Loucy (cell line): ENCODE measurements around the gene ETNK2.

Experiments used
- H2AFZ ChIP-seq: fragments of 200-600 bp; sonication (generic); 2 replicates; pipeline ENCODE4 v1.6.0; 2016; ENCODE audit warnings: antibody characterized with exemption, mild to moderate bottlenecking, low read length, moderate library complexity
- H3F3A ChIP-seq: fragments of 200-600 bp; 2 replicates; pipeline ENCODE4 v1.6.0; 2016; ENCODE audit warnings: antibody characterized with exemption, low read depth, mild to moderate bottlenecking
- H3K27me3 ChIP-seq: fragments of 200-600 bp; sonication (generic); 2 replicates; pipeline ENCODE4 v1.6.1; 2014; ENCODE audit warnings: low read length, mild to moderate bottlenecking; ENCODE audit not compliant: insufficient read depth, poor library complexity, severe bottlenecking
- H3K36me3 ChIP-seq: fragments of 200-600 bp; sonication (generic); 2 replicates; pipeline ENCODE4 v1.6.1; 2016; ENCODE audit warnings: low read length; ENCODE audit not compliant: insufficient read depth
- H3K4me1 ChIP-seq: fragments of 200-600 bp; sonication (generic); 2 replicates; pipeline ENCODE4 v1.5.1; 2014; ENCODE audit warnings: low read length, mild to moderate bottlenecking; ENCODE audit not compliant: insufficient read depth, poor library complexity, severe bottlenecking
- H3K4me2 ChIP-seq: fragments of 200-600 bp; sonication (generic); 2 replicates; pipeline ENCODE4 v1.6.0; 2014; ENCODE audit warnings: antibody characterized with exemption, low read length, low read depth, mild to moderate bottlenecking; ENCODE audit not compliant: poor library complexity, severe bottlenecking
- H3K4me3 ChIP-seq: fragments of 200-600 bp; sonication (generic); 2 replicates; pipeline ENCODE4 v1.5.1; 2014; ENCODE audit warnings: low read length, mild to moderate bottlenecking, mixed read lengths; ENCODE audit not compliant: poor library complexity, severe bottlenecking
- H3K79me2 ChIP-seq: fragments of 200-600 bp; sonication (generic); 2 replicates; pipeline ENCODE4 v1.6.1; 2014; ENCODE audit warnings: low read length; ENCODE audit not compliant: insufficient read depth
- H3K9ac ChIP-seq: fragments of 200-600 bp; sonication (generic); 2 replicates; pipeline ENCODE4 v1.6.0; 2014; ENCODE audit warnings: mild to moderate bottlenecking, low read depth, low read length, moderate library complexity; ENCODE audit not compliant: poor library complexity, severe bottlenecking
- H3K9me2 ChIP-seq: fragments of 200-600 bp; sonication (generic); replicated peaks from 2 replicates; pipeline ENCODE4 v1.6.1; 2016; ENCODE audit warnings: low read depth, low read length, mixed read lengths
- H3K9me3 ChIP-seq: fragments of 200-600 bp; sonication (generic); 2 replicates; pipeline ENCODE4 v1.6.1; 2014; ENCODE audit warnings: mild to moderate bottlenecking, antibody characterized with exemption, low read length, low read depth; ENCODE audit not compliant: insufficient read depth
- H4K20me1 ChIP-seq: fragments of 200-600 bp; sonication (generic); 2 replicates; pipeline ENCODE4 v1.6.0; 2014; ENCODE audit warnings: antibody characterized with exemption, low read length, mild to moderate bottlenecking; ENCODE audit not compliant: insufficient read depth, poor library complexity, severe bottlenecking
- EZH2phosphoT487 ChIP-seq: fragments of 200-600 bp; IDR thresholded peaks from 2 replicates; pipeline ENCODE4 v1.6.1; 2018; ENCODE audit warnings: antibody characterized with exemption, mild to moderate bottlenecking, moderate library complexity, borderline replicate concordance
- TF ChIP-seq, protein P1 (sequence below): fragments of 200-600 bp; sonication (generic); conservative IDR thresholded peaks from 2 replicates; pipeline ENCODE4 v1.5.1; 2014; ENCODE audit warnings: mild to moderate bottlenecking, antibody characterized with exemption, low read length

ETNK2 gene

DNA sequence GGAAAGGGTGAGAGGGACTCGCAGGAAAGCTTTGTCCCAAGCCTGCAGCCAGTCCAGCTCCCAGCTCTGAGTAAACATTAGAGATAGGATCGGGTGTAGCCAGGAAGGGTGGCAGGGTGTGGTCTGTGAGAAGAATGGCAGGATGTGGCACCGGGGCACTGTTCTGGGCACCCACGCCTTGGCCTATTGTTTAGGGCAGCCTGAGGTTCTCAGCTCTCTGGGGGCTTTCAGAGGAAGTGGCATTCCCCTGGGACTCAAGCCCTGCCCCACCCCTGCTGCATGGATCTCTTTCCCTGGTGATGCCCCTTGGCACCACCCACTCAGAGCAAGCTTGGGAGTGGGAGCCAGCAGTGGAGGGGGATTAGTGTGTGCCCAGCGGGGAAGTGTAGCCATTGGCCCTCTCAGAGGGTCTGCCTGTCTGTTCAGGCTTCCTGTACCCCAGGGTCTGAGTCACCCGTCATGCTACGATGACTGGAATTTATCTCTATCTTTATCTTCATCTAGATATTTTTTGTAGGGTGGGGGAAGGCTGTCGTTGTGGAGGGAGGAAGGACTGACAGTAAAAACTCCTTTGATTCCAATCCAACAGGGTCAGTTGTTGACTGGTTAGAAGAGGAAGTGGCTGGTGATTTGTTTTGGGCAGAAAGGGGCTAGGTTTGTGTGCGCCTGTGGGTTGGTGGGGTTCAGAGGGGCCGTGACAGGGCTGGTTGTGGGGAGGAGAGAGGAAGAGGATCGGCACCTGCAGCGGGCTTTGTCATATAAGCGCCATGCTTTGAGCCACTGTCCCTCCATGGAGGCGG is 47.3 kb downstream of the ETNK2 start:
- Histone ChIP-seq H3K4me2 (peak overlapping the region; percentile 78), H3K9me2 (no peaks in the 10 kb centered on the region), H3K4me3 (peak overlapping the region; percentile 75), H3K36me3 (no peaks in the 10 kb centered on the region), H3K79me2 (peaks cover 27% of the 10 kb centered on the region), H2AFZ (peak overlapping the region; percentile 26; the same call in 1 of the 2 replicates), H3K9ac (peak overlapping the region; percentile 73), H3K4me1 (peaks cover 80% of the 10 kb centered on the region), H3F3A (peaks cover 33% of the 10 kb centered on the region), H4K20me1 (no peaks in the 10 kb centered on the region), H3K27me3 (no peaks in the 10 kb centered on the region), H3K9me3 (no peaks in the 10 kb centered on the region)
- TF ChIP-seq, protein P1, sequence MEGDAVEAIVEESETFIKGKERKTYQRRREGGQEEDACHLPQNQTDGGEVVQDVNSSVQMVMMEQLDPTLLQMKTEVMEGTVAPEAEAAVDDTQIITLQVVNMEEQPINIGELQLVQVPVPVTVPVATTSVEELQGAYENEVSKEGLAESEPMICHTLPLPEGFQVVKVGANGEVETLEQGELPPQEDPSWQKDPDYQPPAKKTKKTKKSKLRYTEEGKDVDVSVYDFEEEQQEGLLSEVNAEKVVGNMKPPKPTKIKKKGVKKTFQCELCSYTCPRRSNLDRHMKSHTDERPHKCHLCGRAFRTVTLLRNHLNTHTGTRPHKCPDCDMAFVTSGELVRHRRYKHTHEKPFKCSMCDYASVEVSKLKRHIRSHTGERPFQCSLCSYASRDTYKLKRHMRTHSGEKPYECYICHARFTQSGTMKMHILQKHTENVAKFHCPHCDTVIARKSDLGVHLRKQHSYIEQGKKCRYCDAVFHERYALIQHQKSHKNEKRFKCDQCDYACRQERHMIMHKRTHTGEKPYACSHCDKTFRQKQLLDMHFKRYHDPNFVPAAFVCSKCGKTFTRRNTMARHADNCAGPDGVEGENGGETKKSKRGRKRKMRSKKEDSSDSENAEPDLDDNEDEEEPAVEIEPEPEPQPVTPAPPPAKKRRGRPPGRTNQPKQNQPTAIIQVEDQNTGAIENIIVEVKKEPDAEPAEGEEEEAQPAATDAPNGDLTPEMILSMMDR: no peak
- TF ChIP-seq EZH2phosphoT487: no peak

- peaks cover 23% of the 10 kb centered on the region for H3K79me2 ChIP-seq
Observed at GRCh38 chr1:204103431-204103741, 48.5 kb downstream of the ETNK2 start.

DNA sequence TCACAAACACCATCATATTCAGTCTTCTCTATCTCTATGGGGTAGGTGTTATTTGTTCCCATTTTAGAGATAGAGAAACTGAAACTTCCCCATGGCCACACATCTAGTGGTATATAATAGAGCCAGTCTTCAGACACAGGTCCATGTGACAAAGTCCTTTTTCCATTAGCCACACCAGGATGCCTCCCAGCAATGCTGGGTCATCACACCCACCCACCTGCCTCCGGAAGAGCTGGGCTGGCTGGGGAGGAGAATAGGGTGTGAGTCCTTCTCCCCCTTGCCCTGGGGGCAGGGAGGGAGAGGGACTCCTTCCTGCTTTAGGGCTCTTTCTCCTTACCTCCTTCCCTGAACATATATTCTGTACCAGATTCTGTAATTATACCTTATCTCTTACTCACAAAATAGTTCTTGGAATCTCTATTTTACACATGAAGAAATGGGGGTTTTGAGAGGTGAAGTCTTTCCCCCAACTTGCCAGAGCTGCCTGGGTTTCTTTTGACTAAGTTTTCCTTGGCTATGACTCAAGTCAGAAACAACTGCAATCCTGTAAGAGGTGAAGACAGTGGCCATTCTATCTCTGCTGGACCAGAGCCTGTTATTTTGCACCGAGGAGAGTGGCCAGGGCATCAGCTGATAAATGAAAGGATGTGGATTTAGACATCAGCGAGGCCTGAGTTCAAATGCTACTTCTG is 49.0 kb downstream of the ETNK2 start:
- H3K9me2 ChIP-seq: no peaks in the 10 kb centered on the region
- H3K36me3 ChIP-seq: no peaks in the 10 kb centered on the region
- H2AFZ ChIP-seq: no peak overlapping the region
- TF ChIP-seq, protein P1: no peak
- TF ChIP-seq EZH2phosphoT487: no peak
- H3K4me2 ChIP-seq: peak overlapping the region; percentile 78
- no peaks in the 10 kb centered on the region for H3K9me3 ChIP-seq
- H3K9ac ChIP-seq: peak overlapping the region; percentile 73
- no peaks in the 10 kb centered on the region for H3K27me3 ChIP-seq
- H3K4me1 ChIP-seq: peaks cover 73% of the 10 kb centered on the region
- peaks cover 23% of the 10 kb centered on the region for H3K79me2 ChIP-seq
- H4K20me1 ChIP-seq: no peaks in the 10 kb centered on the region
- peak overlapping the region; percentile 34 for H3K4me3 ChIP-seq
- H3F3A ChIP-seq: peaks cover 33% of the 10 kb centered on the region

More at GRCh38 chr1:204103431-204103741, 48.5 kb downstream of the ETNK2 start:
- no peaks in the 10 kb centered on the region for H3K9me2 ChIP-seq
- peak overlapping the region; percentile 34 for H3K4me3 ChIP-seq
- peak overlapping the region; percentile 78 for H3K4me2 ChIP-seq
- peak overlapping the region; percentile 73 for H3K9ac ChIP-seq
- no peaks in the 10 kb centered on the region for H3K36me3 ChIP-seq
- H3K9me3 ChIP-seq: no peaks in the 10 kb centered on the region
- TF ChIP-seq EZH2phosphoT487: no peak
- TF ChIP-seq, protein P1: no peak
- H3K4me1 ChIP-seq: peaks cover 77% of the 10 kb centered on the region
- no peaks in the 10 kb centered on the region for H4K20me1 ChIP-seq
- H3K27me3 ChIP-seq: no peaks in the 10 kb centered on the region
- no peak overlapping the region for H2AFZ ChIP-seq
- H3F3A ChIP-seq: peaks cover 33% of the 10 kb centered on the region
